Stimulated activated CD4-positive, alpha-beta T cell treated with anti-CD3 and anti-CD28 coated beads, Interleukin-15, amount 100 ng/mL, for 48 hours (primary cell): ENCODE data around the gene DTX2.
"Not testable (repeated sequence)": the region's sequence is repeated elsewhere in the genome, so short reads cannot be mapped to it uniquely, and the experiment has no call there.

Experiments
- DNase-seq, 2 donors: peaks; one replicate each; pipeline ENCODE4 v3.0.0-alpha.2; 2020; ENCODE audit warnings: low read depth in 2 of 2

DTX2 gene

DNA sequence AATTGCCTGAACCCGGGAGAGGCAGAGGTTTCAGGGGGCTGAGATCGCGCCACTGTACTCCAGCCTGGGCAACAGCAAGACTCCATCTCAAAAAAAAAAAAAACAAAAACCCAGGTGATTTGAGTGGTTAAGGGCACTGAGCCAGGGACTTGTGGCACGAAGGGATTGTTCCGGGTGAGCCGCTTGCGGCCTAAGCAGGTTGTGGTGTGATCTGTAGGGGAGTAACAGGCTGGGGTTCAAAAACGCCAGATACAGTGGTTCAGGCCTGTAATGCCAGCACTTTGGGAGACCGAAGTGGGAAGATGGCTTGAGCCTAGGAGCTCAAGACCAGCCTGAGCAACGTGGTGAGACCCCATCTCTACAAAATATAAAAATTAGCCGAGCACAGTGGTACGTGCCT is 17.7 kb upstream of the DTX2 start:
- DNase-seq, result not testable (repeated sequence)

DNA sequence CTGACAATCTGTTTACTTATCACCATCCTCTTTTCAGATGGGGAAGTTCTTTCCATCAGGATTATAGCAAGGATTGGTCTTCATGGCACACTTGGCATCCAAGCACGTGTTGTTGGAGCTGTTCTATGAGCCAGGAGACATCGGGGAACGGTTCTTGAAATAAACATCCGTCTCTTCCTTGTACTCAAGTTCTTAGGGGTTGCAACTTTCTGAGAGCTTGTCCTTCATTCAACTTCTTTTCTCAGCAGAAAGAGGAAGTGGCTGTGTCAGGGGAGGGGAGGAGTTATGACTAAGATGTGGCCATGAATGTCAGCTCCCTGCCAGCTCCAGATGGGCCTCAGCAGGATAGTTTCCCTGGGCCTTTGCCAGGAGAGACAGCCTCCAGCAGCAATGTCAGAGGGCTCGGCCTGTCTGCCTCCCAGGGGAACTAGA is 15.9 kb upstream of the DTX2 start:
- DNase-seq, result not testable (repeated sequence)

- not testable (repeated sequence) for DNase-seq
Observed at GRCh38 chr7:76457017-76457416, 4.5 kb upstream of the DTX2 start.

GRCh38 chr7:76458504-76458903 is 3.0 kb upstream of the DTX2 start:
- DNase-seq, result not testable (repeated sequence)

DNA sequence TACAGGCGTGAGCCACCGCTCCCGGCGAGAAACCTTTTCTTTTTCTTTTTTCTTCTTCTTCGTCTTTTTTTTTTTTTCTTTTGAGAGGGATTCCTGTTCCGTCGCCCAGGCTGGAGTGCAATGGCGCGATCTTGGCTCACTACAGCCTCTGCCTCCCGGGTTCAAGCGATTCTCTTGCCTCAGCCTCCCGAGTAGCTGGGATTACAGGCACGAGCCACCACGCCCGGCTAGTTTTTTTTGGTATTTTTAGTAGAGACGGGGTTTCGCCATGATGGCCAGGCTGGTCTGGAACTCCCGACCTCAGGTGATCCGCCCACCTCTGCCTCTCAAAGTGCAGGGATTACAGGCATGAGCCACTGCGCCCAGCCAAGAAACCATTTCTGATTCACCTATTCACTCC is 742 bp upstream of the DTX2 start:
- DNase-seq, result not testable (repeated sequence)

GRCh38 chr7:76462271-76462882 is 868 bp downstream of the DTX2 start:
- DNase-seq, result not testable (repeated sequence)

GRCh38 chr7:76464959-76465358 is 3.5 kb downstream of the DTX2 start:
- not testable (repeated sequence) for DNase-seq

- not testable (repeated sequence) for DNase-seq
Observed at GRCh38 chr7:76465950-76466349, 4.4 kb downstream of the DTX2 start.

- not testable (repeated sequence) for DNase-seq
Observed at GRCh38 chr7:76467743-76468404, 6.4 kb downstream of the DTX2 start.

- DNase-seq, result not testable (repeated sequence)
Observed at GRCh38 chr7:76471556-76472221, 10.2 kb downstream of the DTX2 start.

DNA sequence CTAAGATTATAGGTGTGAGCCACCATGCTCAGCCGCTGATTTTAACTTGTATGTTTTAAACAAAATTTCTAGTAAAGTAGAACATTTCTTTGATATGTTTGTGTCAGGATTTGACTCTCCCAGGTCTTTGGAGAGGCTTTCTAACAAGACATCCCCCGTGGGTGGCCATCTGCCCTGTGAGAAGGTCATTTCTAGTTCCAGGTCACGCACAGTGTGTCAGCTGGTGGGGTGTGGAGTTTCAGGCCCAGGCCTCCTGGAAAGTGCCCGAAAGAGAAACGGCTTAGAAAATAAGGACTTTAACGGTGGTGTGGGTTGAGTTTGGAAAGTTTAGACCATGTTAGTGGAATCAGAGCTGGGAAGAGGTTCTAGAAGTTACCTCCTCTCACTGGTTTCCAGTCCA is 11.6 kb downstream of the DTX2 start:
- not testable (repeated sequence) for DNase-seq

DNA sequence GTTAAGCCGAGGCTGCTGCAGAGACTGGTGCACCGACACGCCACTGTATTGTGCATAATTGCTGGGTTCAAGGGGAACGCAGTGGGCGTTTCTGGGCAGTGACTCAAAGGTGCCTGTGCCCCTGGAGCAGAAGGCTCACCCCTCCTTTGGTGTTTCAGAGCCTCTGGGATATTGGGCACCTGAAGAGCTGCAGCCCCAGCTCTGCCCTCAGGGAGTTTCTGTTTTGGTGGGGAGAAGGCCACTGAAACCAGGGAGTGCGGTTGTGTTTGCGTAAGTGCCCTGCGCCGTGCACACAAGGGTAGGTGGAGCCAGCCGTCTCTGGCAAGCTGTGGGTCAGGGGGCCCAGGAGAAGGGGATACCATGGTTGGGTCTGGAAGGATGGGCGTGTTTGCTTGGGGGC is 14.8 kb downstream of the DTX2 start:
- not testable (repeated sequence) for DNase-seq

DNA sequence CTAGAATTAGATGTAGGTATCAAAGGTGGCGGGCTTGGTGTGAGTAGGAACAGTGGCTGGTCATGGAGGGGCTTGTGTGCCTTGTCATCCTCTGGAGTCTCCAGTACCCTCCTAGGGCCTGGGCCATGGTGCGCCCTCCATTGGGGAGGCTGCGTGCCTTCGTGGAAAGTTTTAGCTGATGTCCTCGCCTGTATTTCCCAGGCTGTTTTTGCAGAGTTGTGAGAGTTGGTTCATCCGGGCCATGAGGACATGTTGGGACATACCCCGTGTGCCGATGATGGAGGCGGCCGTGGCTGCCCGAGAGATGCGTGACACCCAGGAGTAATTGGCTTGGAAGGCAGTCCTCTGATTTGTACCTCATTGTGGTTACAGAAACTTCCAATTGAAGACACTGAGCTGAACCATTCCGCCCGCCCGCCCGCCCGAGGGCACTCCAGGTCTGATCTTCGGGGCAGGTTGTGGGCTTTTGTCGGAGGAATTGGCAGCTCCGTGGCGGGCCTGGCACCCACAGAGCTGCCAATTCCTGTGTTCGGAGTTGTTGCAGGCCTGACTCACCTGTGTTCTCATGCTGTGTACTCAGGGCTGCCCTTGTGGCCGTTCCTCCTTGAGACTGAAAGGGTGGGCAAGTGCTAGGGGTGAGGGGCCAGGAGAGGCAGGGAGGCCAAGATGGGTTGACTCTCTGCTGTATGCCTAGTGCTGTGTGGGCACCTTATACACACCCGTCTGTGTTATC is 15.4 kb downstream of the DTX2 start:
- not testable (repeated sequence) for DNase-seq

DNA sequence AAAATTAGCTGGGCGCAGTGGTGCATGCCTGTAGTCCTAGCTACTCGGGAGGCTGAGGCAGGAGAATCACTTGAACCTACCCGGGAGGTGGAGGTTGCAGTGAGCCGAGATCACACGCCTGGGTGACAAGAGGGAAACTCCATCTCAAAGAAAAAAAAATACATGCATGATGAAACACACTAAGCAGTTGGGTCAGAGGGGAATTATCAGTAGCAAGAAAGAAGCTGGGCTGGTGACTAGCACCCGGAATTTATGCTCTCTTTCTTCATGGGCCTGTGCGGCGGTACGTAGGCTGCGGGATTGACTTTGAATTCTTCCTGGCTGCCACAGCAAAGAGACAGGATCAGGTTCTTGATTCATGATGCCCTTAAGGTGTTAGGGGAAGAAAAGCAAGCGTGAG is 18.1 kb downstream of the DTX2 start:
- not testable (repeated sequence) for DNase-seq

DNA sequence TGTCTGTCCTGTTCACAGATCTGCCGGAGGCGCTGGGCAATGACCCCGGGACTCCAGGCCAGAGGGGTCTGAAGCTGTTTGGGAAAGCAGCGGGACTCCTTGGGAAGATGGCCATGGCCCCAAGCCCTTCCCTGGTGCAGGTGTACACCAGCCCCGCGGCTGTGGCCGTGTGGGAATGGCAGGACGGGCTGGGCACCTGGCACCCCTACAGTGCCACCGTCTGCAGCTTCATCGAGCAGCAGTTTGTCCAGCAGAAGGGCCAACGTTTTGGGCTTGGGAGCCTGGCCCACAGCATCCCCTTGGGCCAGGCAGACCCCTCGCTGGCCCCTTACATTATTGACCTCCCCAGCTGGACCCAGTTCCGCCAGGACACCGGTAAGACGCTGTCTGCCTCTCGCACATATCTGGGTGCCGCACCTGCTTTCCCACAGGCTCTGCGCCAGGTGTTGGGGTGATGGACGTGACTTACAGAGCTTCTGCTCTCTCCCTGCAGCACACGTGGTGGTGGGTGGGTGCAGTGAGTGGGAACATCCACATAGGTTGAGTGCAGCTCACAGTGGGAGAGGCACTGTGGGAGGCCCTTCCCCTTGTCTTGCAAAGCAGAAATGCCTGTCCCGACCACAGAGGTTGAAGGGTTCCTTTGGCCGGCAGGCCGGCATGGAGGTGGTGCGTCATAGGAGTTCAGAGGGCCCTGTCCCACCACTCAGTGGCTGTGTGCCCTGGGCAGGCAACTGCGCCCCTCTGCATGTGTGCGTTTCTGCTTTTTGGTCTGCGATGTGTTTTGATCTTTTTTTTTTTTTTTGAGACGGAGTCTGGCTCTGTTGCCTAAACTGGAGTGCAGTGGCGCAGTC is 19.1 kb downstream of the DTX2 start:
- not testable (repeated sequence) for DNase-seq

- DNase-seq, result not testable (repeated sequence)
Observed at GRCh38 chr7:76482660-76483059, 21.2 kb downstream of the DTX2 start.

- DNase-seq, result not testable (repeated sequence)
Observed at GRCh38 chr7:76483081-76483480, 21.6 kb downstream of the DTX2 start.

- DNase-seq, result not testable (repeated sequence)
Observed at GRCh38 chr7:76484456-76484855, 22.9 kb downstream of the DTX2 start.

GRCh38 chr7:76485822-76486610 is 24.5 kb downstream of the DTX2 start:
- DNase-seq, result not testable (repeated sequence)

- DNase-seq, result peak in 1 of 2 donors; percentile 10
Observed at GRCh38 chr7:76486618-76487017, 25.1 kb downstream of the DTX2 start.
